Measurements from ENCODE around the gene GOLGB1.

GOLGB1 gene

GRCh38 chr3:121749276-121750086, at the start of gene GOLGB1:
Gene GOLGB1 (minus strand): TSS chr3:121749741. CDS start chr3:121730971, 18,770 bp downstream.
- H3K79me2 ChIP-seq (ENCODE audit: insufficient read depth, low read depth): peaks cover 37% of the 10 kb centered on the region
- H3K4me2 ChIP-seq: peak within 1 kb of the TSS; percentile 89
- H3K4me3 ChIP-seq (IDR thresholded peaks at IDR 0.05; ENCODE audit: insufficient read depth, low read depth, low read length): peak within 1 kb of the TSS; percentile 87
- peak within 1 kb of the TSS; percentile 92 for H3K27ac ChIP-seq
- H3K27me3 ChIP-seq (ENCODE audit: insufficient read depth, low read depth): no peaks in the 10 kb centered on the region
- peaks cover 21% of the 10 kb centered on the region for H3K4me1 ChIP-seq (ENCODE audit: low read depth, poor library complexity, severe bottlenecking)
- no peaks in the 10 kb centered on the region for H4K20me1 ChIP-seq (ENCODE audit: insufficient read depth)
- peak within 1 kb of the TSS; percentile 78 for H2AFZ ChIP-seq (ENCODE audit: low read depth)
- H3K9ac ChIP-seq: peak within 1 kb of the TSS; percentile 95
- TF ChIP-seq CTCF (conservative IDR thresholded peaks at IDR 0.05; ENCODE audit: low read depth, low read length): no peak
- no peaks in the 10 kb centered on the region for H3K36me3 ChIP-seq (ENCODE audit: insufficient read depth)

GRCh38 chr3:121796970-121797369, 47.4 kb upstream of the GOLGB1 start:
- no peak overlapping the region for H3K4me2 ChIP-seq
- TF ChIP-seq CTCF (conservative IDR thresholded peaks at IDR 0.05; ENCODE audit: low read depth, low read length): no peak
- H3K27ac ChIP-seq: no peak overlapping the region
- H3K79me2 ChIP-seq (ENCODE audit: insufficient read depth, low read depth): no peaks in the 10 kb centered on the region
- no peak overlapping the region for H3K4me3 ChIP-seq (IDR thresholded peaks at IDR 0.05; ENCODE audit: insufficient read depth, low read depth, low read length)
- no peaks in the 10 kb centered on the region for H3K36me3 ChIP-seq (ENCODE audit: insufficient read depth)
- no peak overlapping the region for H3K9ac ChIP-seq
- H3K4me1 ChIP-seq (ENCODE audit: low read depth, poor library complexity, severe bottlenecking): peaks cover 58% of the 10 kb centered on the region
- H3K27me3 ChIP-seq (ENCODE audit: insufficient read depth, low read depth): no peaks in the 10 kb centered on the region
- H4K20me1 ChIP-seq (ENCODE audit: insufficient read depth): no peaks in the 10 kb centered on the region
- H2AFZ ChIP-seq (ENCODE audit: low read depth): no peak overlapping the region

GRCh38 chr3:121794264-121794983, 44.9 kb upstream of the GOLGB1 start:
- no peak overlapping the region for H3K4me3 ChIP-seq (IDR thresholded peaks at IDR 0.05; ENCODE audit: insufficient read depth, low read depth, low read length)
- H4K20me1 ChIP-seq (ENCODE audit: insufficient read depth): no peaks in the 10 kb centered on the region
- H3K4me1 ChIP-seq (ENCODE audit: low read depth, poor library complexity, severe bottlenecking): peaks cover 67% of the 10 kb centered on the region
- no peaks in the 10 kb centered on the region for H3K27me3 ChIP-seq (ENCODE audit: insufficient read depth, low read depth)
- peak overlapping the region; percentile 52 for H3K4me2 ChIP-seq
- H3K79me2 ChIP-seq (ENCODE audit: insufficient read depth, low read depth): no peaks in the 10 kb centered on the region
- H3K36me3 ChIP-seq (ENCODE audit: insufficient read depth): no peaks in the 10 kb centered on the region
- no peak overlapping the region for H2AFZ ChIP-seq (ENCODE audit: low read depth)
- no peak overlapping the region for H3K9ac ChIP-seq
- peak overlapping the region; percentile 39 for H3K27ac ChIP-seq
- no peak for TF ChIP-seq CTCF (conservative IDR thresholded peaks at IDR 0.05; ENCODE audit: low read depth, low read length)

GRCh38 chr3:121793078-121793477, 43.5 kb upstream of the GOLGB1 start:
- Histone ChIP-seq H3K4me3 (IDR thresholded peaks at IDR 0.05; ENCODE audit: insufficient read depth, low read depth, low read length) (no peak overlapping the region), H3K4me1 (ENCODE audit: low read depth, poor library complexity, severe bottlenecking) (peaks cover 66% of the 10 kb centered on the region), H3K9ac (no peak overlapping the region), H3K4me2 (peak overlapping the region; percentile 52), H3K36me3 (ENCODE audit: insufficient read depth) (no peaks in the 10 kb centered on the region; the same call in 1 of the 2 replicates), H3K27ac (peak overlapping the region; percentile 39; the same call in 1 of the 2 replicates), H4K20me1 (ENCODE audit: insufficient read depth) (no peaks in the 10 kb centered on the region), H2AFZ (ENCODE audit: low read depth) (no peak overlapping the region), H3K27me3 (ENCODE audit: insufficient read depth, low read depth) (no peaks in the 10 kb centered on the region), H3K79me2 (ENCODE audit: insufficient read depth, low read depth) (no peaks in the 10 kb centered on the region)
- TF ChIP-seq CTCF (conservative IDR thresholded peaks at IDR 0.05; ENCODE audit: low read depth, low read length): no peak
